ENCODE results near the gene HSPB7.
"Not testable (repeated sequence)": the region's sequence is repeated elsewhere in the genome, so short reads cannot be mapped to it uniquely, and the experiment has no call there.

Gene HSPB7

DNA sequence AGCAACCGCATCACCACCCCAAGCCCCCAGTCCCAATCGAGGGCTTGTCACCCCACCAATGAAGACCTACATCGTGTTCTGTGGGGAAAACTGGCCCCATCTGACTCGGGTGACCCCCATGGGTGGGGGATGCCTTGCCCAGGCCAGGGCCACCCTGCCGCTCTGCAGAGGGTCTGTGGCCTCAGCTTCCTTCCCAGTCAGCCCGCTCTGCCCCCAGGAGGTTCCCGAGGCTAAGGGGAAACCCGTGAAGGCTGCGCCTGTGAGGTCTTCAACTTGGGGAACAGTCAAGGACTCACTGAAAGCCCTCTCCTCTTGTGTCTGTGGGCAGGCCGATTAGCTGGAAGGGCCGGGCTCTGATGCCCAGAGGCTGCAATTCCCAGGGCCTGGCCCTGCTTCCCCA, 11.8 kb downstream of the HSPB7 start:
- no peak for DNase-seq

DNA sequence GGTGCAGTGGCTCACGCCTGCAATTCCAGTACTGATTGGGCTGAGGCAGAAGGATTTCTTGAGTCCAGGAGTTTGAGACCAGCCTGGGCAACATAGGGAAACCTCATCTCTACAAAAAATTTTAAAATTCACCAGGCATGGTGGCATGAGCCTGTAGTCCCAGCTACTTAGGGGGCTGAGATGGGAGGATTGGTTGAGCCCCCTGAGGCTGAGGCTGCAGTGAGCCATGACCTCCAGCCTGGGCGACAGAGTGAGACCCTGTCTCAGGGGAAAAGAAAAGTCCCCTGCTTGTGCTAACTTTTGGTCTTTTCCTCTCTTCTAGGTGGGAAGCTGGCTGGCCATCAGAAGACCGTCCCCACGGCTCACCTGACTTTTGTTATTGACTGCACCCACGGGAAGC, 12.2 kb downstream of the HSPB7 start:
- DNase-seq = no peak

DNA sequence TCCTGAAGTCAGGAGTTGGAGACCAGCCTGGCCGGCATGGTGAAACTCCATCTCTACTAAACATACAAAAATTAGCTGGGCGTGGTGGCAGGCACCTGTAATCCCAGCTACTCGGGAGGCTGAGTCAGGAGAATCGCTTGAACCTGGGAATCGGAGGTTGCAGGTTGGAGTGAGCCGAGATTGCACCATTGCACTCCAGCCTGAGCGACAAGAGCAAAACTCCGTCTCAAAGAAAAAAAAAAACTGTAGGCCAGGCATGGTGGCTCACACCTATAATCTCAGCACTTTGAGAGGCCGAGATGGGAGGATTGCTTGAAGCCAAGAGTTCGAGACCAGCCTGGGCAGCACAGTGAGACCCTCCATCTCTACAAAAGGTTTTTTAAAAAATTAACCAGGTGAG, 16.6 kb downstream of the HSPB7 start:
- DNase-seq = not testable (repeated sequence)

DNA sequence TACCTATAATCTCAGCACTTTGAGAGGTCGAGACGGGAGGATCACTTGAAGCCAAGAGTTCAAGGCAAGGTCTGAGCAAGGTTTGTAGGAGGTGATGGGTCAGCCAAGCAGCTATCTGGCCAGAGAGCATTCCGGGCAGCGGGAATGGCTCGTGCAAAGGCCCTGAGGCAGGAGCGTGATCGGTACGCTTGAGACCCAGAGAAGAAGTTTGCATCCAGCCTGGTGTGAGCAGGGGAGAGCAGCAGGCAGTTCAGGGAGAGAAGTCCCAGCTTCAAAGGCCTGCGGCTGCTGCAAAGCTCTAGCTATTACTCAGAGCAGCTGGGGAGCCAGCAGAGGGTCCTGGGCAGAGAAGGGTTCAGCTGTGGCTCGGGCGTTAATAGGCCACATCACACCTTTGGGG, 18.9 kb downstream of the HSPB7 start:
- DNase-seq = no peak

DNA sequence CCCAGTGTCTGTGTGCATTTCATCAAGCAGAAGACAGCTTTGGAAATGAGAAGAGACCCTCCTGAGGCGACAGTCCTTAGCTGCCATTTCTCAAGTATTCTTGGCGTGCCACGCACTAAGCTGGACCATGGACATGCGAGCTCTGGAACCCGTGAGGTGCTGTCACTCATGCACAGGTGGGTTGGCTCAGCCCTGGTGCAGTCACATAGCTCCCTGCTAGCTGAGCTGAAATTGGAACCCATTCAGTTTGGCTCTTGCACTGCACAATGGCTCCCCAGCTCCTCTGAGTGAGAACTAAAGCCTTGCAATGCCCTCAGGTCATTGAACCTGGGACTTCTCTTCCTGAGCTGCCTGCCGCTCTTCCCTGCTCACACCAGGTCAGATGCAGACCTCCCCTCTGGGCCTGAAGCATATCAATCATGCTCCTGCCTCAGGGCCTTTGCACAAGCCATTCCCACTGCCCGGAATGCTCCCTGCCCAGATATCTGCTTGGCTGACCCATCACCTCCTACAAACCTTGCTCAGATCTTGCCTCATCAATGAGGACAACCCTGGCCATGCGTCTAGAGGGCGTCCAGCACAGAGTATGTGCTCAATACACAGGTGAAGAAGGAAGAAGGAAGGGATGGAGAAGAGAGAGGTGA, 20.1 kb downstream of the HSPB7 start:
- DNase-seq = no peak

DNA sequence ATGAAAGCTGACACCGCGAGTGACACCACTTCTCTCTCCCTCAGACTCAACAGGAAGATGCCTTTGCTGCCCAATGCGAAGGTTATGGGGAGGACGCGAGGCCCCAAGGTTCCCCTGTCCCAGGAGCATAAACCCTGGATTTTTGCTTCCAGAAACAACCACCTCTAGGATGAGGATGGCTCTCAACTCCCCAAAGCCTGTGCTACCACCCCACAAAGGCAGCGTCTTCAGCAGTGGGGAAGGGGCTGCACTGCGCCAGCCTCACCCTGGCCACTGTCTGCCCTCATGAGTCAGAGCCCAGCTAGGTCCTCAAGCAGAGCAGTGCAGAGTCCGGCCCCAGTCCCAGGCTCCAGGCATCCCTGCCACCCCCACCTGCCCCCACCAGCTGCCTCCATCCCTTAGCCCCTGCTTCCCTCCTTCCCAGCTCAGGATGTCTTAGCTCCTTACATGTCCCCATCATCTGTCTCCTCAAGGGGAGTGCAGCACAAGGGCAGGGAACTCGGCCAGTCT, 20.7 kb downstream of the HSPB7 start:
- no peak for DNase-seq

DNA sequence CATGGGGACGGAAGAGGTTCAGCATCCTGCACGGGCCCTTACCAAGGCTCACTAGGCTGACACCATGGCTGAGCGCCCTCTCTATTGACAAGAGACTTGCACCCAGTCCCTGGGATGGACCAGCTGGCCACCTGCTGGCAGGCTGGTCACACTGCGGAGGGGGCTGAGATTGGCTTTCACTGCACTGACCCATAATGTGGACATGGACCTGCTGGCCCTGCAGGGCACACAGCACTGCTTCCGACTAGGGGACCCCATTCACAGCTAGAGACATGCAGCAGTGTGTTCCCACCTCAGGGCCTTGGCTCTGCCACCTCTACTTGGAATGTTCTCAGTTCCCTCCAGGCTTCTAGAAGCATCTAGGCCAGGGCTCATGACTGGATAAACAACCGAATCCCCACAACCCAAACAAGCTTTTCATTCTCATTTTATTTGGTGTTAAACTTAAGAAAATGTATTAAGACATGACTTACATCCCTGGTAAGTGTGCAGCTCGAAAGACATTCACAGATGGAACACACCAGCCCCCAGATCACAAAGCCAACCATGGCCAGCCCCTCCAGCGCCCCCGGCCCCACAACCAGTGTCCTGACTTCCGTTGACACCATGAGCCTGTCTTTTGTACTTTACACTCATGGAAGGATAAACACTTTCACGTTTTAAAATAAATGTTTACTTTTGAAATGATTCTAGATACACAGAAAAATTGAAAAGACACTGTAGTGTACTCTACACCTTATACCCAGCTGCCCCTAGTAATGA, 23.1 kb downstream of the HSPB7 start:
- no peak for DNase-seq

DNA sequence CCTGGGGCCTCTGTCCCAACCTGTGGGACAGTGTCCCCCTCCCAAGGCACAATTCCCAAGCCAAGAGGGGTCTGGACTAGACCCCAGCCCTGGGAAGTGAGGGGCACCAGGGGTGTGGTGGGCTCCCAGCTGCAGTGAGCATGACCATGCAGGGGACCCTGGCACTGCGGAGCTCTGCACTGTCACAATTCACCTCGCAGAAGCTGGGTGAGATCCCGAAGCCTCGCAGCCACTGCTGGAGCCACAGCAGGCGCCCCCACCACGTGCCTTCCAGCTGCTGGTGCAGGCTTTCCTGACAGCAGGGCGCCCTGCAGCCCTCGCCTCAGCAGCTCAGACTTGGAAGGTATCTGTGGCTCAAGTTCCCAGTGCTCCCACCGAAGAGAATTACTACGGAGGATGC, 23.8 kb downstream of the HSPB7 start:
- DNase-seq = no peak

DNA sequence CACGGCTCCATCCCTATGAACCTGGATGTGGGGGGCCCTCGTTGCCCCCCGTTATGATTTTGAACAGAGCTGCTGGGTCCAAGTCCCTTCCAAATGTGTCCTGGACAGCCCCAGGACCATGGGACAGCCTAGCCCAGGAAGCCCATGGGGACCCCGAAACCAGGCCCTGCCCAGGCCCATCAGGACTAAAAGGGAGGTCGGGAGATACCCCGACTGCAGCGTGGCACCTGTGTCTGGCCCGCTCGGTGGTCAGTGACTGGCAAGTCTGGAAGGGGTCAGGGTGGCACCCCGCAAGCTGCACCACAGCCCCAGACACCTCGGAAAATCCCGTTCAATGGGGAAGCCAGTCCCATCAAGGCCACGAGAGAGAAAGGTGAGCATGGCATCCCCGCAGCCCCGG, 24.2 kb downstream of the HSPB7 start:
- no peak for DNase-seq

DNA sequence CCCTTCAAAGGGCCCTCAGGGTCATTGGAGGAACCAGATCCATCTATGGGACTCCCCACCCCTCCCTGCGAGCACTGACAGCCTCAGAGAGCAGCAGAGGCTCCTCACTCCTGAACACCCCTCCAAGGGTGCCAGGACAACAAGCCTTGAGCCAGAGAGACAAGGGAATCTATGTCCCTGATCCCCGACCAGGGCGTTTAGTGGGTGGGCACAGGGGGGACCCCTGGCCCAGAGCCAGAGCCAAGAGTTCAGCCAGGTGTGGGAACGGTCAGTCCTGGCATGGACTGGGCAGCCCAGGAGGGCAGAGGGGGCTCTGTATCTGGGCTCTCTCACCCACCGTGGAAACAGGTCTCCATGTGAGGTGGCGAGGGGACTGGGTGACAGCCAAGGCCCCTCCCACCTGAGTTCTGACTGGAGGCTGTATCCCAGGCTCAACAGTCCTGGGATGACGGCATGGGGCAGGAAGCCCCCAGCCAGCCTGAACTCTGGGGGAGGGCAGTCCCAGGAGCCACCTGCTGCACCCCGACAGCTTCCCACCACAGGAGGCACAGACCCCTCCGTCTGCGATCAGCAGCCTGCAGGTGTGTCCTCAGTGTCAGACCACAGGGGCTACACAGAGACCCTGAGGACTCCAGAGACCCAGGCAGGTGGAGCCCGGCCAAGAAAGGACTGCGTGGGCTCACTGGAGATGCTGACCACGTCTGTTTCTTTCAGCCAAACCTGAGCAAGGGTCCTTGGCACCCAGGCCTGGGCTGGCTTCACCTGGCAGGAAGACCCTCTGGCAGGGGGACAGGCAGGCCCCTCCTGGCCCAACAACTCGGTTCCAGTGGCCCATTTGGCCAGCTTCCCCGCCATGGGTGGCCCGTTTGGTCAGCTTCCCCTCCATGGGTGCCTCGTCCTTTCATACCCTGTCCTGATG, 25.0 kb downstream of the HSPB7 start:
- no peak for DNase-seq

DNA sequence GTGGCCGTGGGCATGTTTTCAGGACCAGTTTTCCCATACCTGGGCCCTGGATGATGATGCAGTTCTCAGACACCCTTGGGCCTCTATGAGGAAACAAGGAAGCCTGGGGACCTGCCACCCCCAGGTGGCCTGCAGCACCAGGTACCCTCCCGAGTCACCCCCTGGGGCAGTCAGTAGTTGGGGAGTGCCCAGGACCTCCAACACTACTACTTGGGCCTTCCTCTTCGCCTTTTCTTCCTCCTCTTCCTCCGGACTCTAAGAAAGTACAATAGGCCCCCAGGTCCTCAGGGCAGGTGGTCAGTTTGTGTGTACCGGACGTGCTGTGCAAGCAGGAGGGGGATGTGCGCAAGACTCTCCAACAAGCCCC, 25.7 kb downstream of the HSPB7 start:
- DNase-seq = no peak

DNA sequence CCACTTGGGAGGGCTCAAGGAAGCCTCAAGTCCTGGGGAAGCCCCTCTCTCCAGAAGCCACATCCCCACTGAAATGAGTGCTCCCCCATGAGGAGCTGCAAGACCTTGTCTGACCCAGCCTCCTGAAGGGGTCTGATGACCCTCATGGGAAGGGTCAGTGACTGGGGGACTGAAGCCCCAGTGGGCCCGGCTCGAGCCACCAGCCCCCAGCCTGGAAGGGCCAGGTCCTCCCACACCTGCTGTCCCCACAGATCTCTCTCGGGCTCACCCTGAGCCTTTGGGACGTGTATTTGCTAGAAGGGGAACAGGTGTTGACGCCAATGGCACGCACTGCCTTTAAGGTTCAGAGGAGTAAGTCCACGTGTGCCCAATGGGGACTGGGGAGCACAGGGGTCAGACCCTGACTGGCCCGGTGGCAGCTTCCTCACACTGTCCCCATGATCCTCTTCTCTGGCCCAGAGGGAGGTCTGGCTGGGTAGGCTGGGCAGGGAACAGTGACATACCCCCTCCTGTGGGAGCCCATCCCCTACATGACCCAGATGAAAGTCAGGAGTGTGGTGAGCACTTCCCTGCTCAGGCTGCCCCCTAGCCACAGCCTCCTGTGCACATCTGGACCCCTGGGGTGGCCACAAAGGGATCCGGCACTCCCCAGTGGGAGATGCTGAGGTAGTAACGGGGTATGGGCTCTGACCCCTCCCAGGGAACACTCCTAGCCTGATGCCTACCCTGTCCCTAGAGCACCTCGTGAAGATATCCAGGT, 26.2 kb downstream of the HSPB7 start:
- DNase-seq = no peak

DNA sequence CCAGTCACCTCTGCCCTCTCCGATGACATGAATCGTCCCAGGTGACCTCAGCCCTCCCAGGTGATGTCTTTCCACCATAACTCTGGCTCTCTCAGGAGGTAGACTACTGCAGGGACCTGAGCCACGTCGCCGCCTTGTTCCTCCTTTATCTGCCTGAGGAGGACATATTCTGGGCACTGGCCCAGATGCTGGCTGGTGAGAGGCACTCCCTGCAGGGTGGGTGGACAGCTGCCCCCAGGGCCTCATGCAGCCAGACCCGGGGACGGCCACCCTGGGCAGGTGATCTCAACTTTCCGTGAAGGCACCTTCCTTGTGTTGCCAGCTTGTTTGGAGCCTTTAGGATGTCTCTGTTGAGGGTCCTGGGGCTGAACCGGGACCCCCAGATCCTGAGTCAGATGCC, 28.1 kb downstream of the HSPB7 start:
- DNase-seq = no peak

DNA sequence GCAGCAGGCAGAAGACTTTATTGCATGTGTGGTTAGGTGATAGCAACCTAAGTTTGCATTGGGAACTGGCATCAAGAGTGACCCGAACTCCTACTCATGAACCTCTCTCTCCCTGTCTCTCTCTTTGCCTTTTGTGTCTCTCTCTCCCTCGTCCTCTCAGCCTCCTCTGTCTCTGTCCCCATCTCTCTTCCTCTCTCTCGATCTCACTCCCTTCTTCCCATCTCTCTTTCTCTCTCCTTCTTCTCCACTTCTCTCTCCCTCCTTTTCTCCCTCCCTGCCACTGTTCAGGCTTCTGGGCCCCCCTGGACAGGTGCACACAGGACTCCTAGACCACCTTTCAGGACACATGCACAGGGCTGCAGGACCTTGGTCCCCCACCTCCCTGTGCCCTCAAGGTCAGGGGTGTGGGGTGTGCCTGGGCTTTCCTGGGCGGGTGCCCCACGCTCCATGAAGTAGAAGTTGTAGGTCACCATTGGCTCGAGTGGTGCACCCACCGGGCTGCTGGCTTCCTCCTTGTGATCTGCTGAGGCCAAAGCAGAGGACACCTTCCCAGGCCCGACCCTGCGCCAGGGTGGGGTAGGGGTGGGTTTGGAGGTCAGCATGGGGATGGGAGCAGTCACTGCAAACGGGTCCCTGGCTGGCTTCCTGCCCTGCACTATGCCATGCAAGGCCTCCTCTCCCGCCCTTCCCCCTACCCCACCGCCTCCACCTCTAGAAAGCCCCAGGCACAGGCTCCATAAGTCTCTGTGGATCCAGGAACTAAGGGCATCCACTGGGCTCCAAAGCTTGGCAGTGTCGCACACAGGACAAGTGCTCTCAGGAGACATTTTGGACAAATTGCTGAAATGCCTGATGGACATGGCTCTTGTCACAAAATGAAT, 28.7 kb downstream of the HSPB7 start:
- DNase-seq = no peak

DNA sequence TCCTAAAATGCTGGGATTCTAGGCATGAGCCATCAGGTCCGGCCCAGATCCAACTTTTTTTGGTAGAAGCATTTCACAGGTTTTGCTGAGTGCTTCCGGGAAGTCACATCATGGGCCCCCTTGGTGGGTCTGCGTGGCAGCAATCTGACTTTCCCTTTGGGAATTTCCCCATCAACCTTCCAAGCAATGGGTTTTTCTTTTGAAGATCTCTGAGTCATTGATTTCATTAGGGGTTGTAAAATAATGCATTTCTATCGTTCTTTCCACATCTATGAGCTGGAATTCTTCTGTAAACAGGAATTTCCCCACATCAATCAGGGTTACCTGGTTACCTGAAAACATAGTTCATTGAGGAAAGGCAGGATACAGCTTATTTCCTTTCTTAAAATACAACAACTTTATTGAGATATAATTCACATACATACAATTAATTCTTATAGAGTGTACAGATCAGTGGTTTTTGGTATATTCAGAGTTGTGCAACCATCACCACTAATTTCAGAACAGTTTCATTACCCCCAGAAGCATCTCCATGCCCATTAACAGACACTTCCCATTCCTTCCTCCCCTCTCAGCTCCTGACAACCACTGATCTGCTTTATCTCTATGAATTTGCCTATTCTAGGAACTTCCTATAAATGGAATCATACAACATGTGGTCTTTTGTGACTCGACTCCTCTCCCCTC, 32.1 kb downstream of the HSPB7 start:
- DNase-seq = no peak

DNA sequence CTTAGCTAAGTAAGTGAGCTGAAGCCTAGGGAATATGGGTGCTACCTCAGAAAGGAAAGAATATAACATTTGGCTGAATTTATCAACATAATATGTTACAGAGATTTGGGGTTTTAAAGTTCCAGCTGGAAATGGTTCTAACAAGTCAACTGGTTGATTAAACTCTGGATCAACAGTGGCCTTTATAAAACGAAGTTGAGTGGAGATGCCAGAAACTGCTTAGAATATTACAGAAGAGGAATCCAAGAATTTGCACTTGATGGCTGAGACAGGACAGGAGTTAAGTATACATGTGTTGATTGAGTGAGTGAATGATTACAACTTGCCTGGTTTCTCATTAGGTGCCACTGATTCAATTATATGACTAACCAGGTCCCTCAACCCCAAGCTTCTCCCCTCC, 34.6 kb downstream of the HSPB7 start:
- DNase-seq = no peak

DNA sequence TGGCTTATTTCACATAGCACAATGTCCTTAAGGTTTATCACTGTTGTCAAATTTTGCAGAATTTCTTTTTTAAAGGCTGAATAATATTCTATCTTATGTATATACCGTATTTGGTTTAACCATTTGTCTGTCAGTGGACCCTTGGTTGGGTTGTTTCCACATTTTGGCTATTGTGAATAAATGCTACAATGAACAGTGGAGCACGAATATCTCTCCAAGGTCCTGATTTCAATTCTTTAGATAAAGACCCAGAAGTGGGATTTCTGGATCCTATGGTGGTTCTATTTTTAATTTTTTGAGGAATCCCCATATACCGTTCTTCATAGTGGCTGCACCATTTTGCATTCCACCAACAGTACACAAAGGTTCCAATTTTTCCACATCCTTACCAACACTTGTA, 36.2 kb downstream of the HSPB7 start:
- DNase-seq = no peak

DNA sequence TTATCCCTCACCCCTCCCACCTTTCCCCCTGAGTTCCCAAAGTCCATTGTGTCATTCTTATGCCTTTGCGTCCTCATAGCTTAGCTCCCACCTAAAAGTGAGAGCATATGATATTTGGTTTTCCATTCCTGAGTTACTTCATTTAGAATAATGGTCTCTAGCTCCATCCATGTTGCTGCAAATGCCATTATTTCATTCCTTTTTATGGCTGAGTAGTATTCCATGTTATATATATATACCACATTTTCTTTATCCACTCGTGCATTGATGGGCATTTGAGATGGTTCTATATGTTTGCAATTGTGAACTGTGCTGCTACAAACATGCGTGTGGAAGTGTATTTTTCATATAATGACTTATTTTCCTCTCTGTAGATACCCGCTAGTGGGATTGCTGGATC, 39.9 kb downstream of the HSPB7 start:
- DNase-seq = not testable (repeated sequence)

DNA sequence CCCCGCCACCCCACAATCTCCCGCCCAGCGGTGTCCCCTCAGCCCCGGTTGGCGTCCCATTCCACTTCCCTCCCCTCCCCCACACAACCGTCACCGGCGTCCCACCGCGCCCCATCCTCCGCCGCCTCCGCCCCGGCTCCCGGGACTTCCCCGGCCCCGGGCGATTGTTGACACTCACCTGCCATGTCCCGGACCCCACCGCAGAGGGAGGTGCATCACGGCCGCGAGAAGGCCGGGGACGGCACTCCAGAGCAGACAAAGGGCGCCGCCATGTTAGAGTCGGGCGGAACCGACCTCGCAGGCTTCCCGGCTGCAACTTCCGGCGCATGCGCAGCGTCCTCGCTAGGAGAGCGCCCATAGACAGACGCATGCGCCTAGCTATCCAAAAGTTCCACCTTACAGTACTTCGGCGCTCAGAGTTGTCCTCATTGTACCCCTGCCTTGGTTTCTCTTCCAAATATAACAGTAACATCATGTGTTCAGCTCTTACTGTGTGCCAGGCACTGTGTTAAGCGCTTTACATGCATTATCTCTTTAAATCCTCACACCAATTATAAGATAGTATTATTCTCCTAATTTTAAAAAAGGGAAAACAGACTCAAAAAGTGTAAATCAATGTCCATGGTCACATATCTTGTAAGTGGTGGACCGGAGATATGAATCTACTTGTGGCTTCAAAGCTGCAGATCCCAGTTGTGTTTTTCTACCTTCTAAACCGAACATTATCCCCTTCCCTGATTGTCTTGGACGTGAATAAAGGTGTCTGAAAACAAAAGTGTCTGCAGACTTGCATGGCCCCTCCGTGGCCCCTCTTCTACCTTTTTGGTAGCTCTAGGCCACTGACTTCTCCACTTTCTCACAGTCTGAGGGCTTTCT, 41.8 kb downstream of the HSPB7 start, which contains the start of gene ZBTB17:
Gene ZBTB17, minus strand, starts transcription at position 297 of the 876 bp plus-strand sequence. CDS start 27,606 bp downstream, outside the sequence.
- DNase-seq = peak; percentile 93

DNA sequence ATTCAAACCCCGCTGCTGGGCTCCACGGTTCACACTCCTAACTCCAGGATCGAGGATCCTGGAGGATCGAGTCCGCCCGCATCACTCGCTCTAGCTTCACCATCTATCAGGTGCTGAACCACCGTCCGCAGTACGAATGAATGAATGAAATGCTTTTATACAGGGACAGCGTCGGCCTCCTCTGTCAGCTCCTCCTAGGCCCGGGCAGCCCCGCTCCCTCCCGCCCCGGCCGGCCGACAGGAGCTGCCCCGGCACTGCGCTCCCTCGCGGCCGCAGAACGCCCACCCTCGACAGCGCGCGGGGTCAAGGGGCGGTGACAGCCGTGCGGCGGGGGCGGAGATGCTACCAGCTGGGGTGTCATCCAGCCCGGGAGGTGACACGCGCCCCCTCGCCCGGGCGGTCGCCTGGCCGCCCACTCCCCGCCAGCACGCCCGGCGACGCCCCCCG, 42.5 kb downstream of the HSPB7 start:
- no peak for DNase-seq
